Liver (tissue), 9 donors: ENCODE results near the gene NMUR1. TPM values are rescaled to one million over a fixed set of nuclear protein-coding genes. Genes with fewer than 3 reads are reported as not detected.

ENCODE experiments used
- DNase-seq: peaks from one replicate; pipeline ENCODE4 v3.0.0-alpha.2; 2017; ENCODE audit warnings: low spot score
- H3K27ac ChIP-seq, 2 donors: one replicate each; pipeline ENCODE4 v1.7.0; 2013; ENCODE audit warnings: inconsistent platforms in 2 of 2, low read length in 2 of 2, control low read depth in 1 of 2, low read depth in 1 of 2, mild to moderate bottlenecking in 1 of 2
- H3K27me3 ChIP-seq, 4 donors: one replicate each; pipeline versions ENCODE4 v1.6.1 to v1.7.0; 2013; ENCODE audit warnings: low read length in 3 of 4, inconsistent platforms in 1 of 4, mild to moderate bottlenecking in 1 of 4, moderate library complexity in 1 of 4; ENCODE audit not compliant: control insufficient read depth in 4 of 4, insufficient read depth in 4 of 4
- H3K36me3 ChIP-seq, 4 donors: one replicate each; pipeline versions ENCODE4 v1.6.1 to v1.7.0; 2013; ENCODE audit warnings: low read length in 3 of 4, mild to moderate bottlenecking in 3 of 4, low read depth in 1 of 4, moderate library complexity in 1 of 4; ENCODE audit not compliant: control insufficient read depth in 4 of 4, insufficient read depth in 3 of 4
- H3K4me1 ChIP-seq, 4 donors: one replicate each; pipeline versions ENCODE4 v1.6.1 to v1.7.0; 2013; ENCODE audit warnings: low read length in 3 of 4, mild to moderate bottlenecking in 3 of 4, moderate library complexity in 1 of 4; ENCODE audit not compliant: control insufficient read depth in 4 of 4, insufficient read depth in 4 of 4
- H3K4me3 ChIP-seq, 3 donors: one replicate each; pipeline versions ENCODE4 v1.6.1 to v1.7.0; 2013; ENCODE audit warnings: low read length in 3 of 3, control low read depth in 1 of 3, low read depth in 1 of 3, mild to moderate bottlenecking in 1 of 3
- H3K9ac ChIP-seq, 2 donors: one replicate each; pipeline ENCODE4 v1.7.0; 2013; ENCODE audit warnings: low read length in 2 of 2, mild to moderate bottlenecking in 2 of 2, moderate library complexity in 2 of 2, control low read depth in 1 of 2, low read depth in 1 of 2
- H3K9me3 ChIP-seq, 4 donors: one replicate each; pipeline versions ENCODE4 v1.6.1 to v1.7.0; 2013; ENCODE audit warnings: low read length in 3 of 4; ENCODE audit not compliant: control insufficient read depth in 4 of 4
- CTCF ChIP-seq: fragments of 150-350 bp; IDR thresholded peaks from 2 replicates; pipeline ENCODE4 v1.5.1; 2017; ENCODE audit warnings: improper control_type of control experiment, low read depth, low read length; ENCODE audit not compliant: missing input control
- GABPA ChIP-seq, 2 donors: IDR thresholded peaks in 1 of 2; conservative IDR thresholded peaks in 1 of 2; 2 replicates each; pipeline ENCODE4 v1.6.1; 2016; ENCODE audit warnings: antibody characterized with exemption in 2 of 2, mild to moderate bottlenecking in 1 of 2, moderate library complexity in 1 of 2
- HNF4A ChIP-seq, 2 donors: conservative IDR thresholded peaks; 2 replicates each; pipeline ENCODE4 v1.6.1; 2016; ENCODE audit warnings: antibody characterized with exemption in 2 of 2, mild to moderate bottlenecking in 2 of 2
- JUND ChIP-seq, 2 donors: IDR thresholded peaks; 2 replicates each; pipeline ENCODE4 v1.6.1; 2016; ENCODE audit warnings: antibody characterized with exemption in 2 of 2
- MAX ChIP-seq: IDR thresholded peaks from 2 replicates; pipeline ENCODE4 v1.6.1; 2016; ENCODE audit warnings: antibody characterized with exemption
- RXRA ChIP-seq, 2 donors: IDR thresholded peaks; 2 replicates each; pipeline ENCODE4 v1.6.1; 2017 to 2018; ENCODE audit warnings: antibody characterized with exemption in 2 of 2, mild to moderate bottlenecking in 1 of 2
- SP1 ChIP-seq: IDR thresholded peaks from 2 replicates; pipeline ENCODE4 v1.6.1; 2018; ENCODE audit warnings: antibody characterized with exemption, mild to moderate bottlenecking
- TAF1 ChIP-seq: conservative IDR thresholded peaks from 2 replicates; pipeline ENCODE4 v1.6.1; 2016; ENCODE audit warnings: antibody characterized with exemption, mild to moderate bottlenecking
- ZBTB33 ChIP-seq: IDR thresholded peaks from 2 replicates; pipeline ENCODE4 v1.6.1; 2016; ENCODE audit warnings: antibody characterized with exemption
- WGBS: extraction: QIAGEN DNeasy Blood & Tissue Kit; methylation state at CpG from one replicate; pipeline ENCODE4 v1.1.7; 2013; 5-methylcytosine and 5-hydroxymethylcytosine counted together
- polyA plus RNA-seq, 2 donors: library from polyadenylated mRNA; stranded (reverse) in 1 of 2; unstranded in 1 of 2; fragments of 200-250 nt in 1 of 2; fragments of >200 nt in 1 of 2; fragmentation: Nextera tagmentation in 1 of 2; extraction: Ambion mirVana in 1 of 2; gene quantifications; one replicate each; pipeline versions ENCODE4 v1.2.1 to v1.2.3, GENCODE V29; 2013 to 2015
- total RNA-seq, 2 donors: library from RNA; depleted of rRNA; stranded (reverse); fragments of >200 nt; gene quantifications; one replicate each; pipeline ENCODE4 v1.2.3, GENCODE V29; 2014
- donor health status: healthy.
- donor health status: healthy.
- donor health status: healthy.
- donor health status: healthy.
- donor health status: healthy.

Gene NMUR1
- total and polyA plus RNA-seq, 4 donors: 0.23 to 0.84 (median 0.52) TPM

- TF ChIP-seq RXRA (IDR thresholded peaks at IDR 0.05): no peak
- TF ChIP-seq GABPA (IDR thresholded peaks at IDR 0.05 in 1 of 2, conservative IDR thresholded peaks at IDR 0.05 in 1 of 2): no peak
- no peak for TF ChIP-seq TAF1
- no peak for TF ChIP-seq SP1
- H3K36me3 ChIP-seq: no peaks in the 10 kb centered on the region
- WGBS: 65% methylated on average over 3 of the region's 3 CpGs
- H3K27me3 ChIP-seq: no peaks in the 10 kb centered on the region
- peaks cover 0 to 9% (median 3%) of the 10 kb centered on the region in 4 donors for H3K9me3 ChIP-seq
- H3K9ac ChIP-seq: no peak overlapping the region
- H3K27ac ChIP-seq: no peak overlapping the region
- H3K4me1 ChIP-seq: no peaks in the 10 kb centered on the region
- H3K4me3 ChIP-seq: no peak overlapping the region
- DNase-seq: no peak
Observed at GRCh38 chr2:231542136-231542535, 11.9 kb upstream of the NMUR1 start.

GRCh38 chr2:231541645-231542044 is 11.4 kb upstream of the NMUR1 start:
- Histone ChIP-seq H3K9ac (no peak overlapping the region), H3K27ac (no peak overlapping the region), H3K4me3 (no peak overlapping the region), H3K9me3 (peaks cover 0 to 9% (median 3%) of the 10 kb centered on the region in 4 donors), H3K4me1 (no peaks in the 10 kb centered on the region), H3K27me3 (no peaks in the 10 kb centered on the region), H3K36me3 (no peaks in the 10 kb centered on the region)
- no peak for TF ChIP-seq HNF4A (conservative IDR thresholded peaks at IDR 0.05)
- no peak for TF ChIP-seq CTCF
- TF ChIP-seq JUND (IDR thresholded peaks at IDR 0.05): no peak
- TF ChIP-seq GABPA (IDR thresholded peaks at IDR 0.05 in 1 of 2, conservative IDR thresholded peaks at IDR 0.05 in 1 of 2): no peak
- no peak for TF ChIP-seq ZBTB33
- no peak for TF ChIP-seq RXRA (IDR thresholded peaks at IDR 0.05)
- no peak for TF ChIP-seq TAF1
- TF ChIP-seq MAX: no peak
- 59% methylated on average over 11 of the region's 11 CpGs for WGBS
- DNase-seq: no peak

GRCh38 chr2:231539991-231540390 is 9.7 kb upstream of the NMUR1 start:
- no peak for DNase-seq
- no peak for TF ChIP-seq ZBTB33
- 88% methylated on average over 4 of the region's 4 CpGs for WGBS

More at GRCh38 chr2:231539991-231540390, 9.7 kb upstream of the NMUR1 start:
- Histone ChIP-seq H3K27me3 (no peaks in the 10 kb centered on the region), H3K4me1 (no peaks in the 10 kb centered on the region), H3K9ac (no peak overlapping the region), H3K27ac (no peak overlapping the region), H3K36me3 (no peaks in the 10 kb centered on the region), H3K9me3 (peaks cover 0 to 9% (median 3%) of the 10 kb centered on the region in 4 donors), H3K4me3 (no peak overlapping the region)
